Neural progenitor cell (in vitro differentiated cells): Measurements from ENCODE around the gene MYPN. TPM values are rescaled to one million over a fixed set of nuclear protein-coding genes. Genes with fewer than 3 reads are reported as not detected.

ENCODE experiments used
- DNase-seq: peaks from one replicate; pipeline ENCODE4 v3.0.0-alpha.2; 2016; ENCODE audit warnings: low spot score
- H2AFZ ChIP-seq: fragments of 200-600 bp; sonication (generic); replicated peaks from 2 replicates; pipeline ENCODE4 v1.6.1; 2016; ENCODE audit warnings: antibody characterized with exemption
- H3F3A ChIP-seq: fragments of 200-600 bp; sonication (generic); 2 replicates; pipeline ENCODE4 v1.6.1; 2016; ENCODE audit warnings: antibody characterized with exemption, low read depth
- H3K27ac ChIP-seq: fragments of 200-600 bp; sonication (generic); 2 replicates; pipeline ENCODE4 v1.5.1; 2016; ENCODE audit warnings: mild to moderate bottlenecking
- H3K27me3 ChIP-seq: fragments of 200-600 bp; sonication (generic); 2 replicates; pipeline ENCODE4 v1.6.1; 2016; ENCODE audit warnings: mild to moderate bottlenecking, moderate library complexity
- H3K36me3 ChIP-seq: fragments of 200-600 bp; sonication (generic); 2 replicates; pipeline ENCODE4 v1.5.1; 2016
- H3K4me1 ChIP-seq: fragments of 200-600 bp; sonication (generic); 2 replicates; pipeline ENCODE4 v1.6.1; 2016; ENCODE audit warnings: mixed run types
- H3K4me2 ChIP-seq: fragments of 200-600 bp; sonication (generic); 2 replicates; pipeline ENCODE4 v1.6.1; 2016
- H3K4me3 ChIP-seq: fragments of 200-600 bp; sonication (generic); 2 replicates; pipeline ENCODE4 v1.5.1; 2016
- H3K79me2 ChIP-seq: fragments of 200-600 bp; sonication (generic); 2 replicates; pipeline ENCODE4 v1.6.1; 2016; ENCODE audit warnings: low read depth
- H3K9ac ChIP-seq: fragments of 200-600 bp; sonication (generic); 2 replicates; pipeline ENCODE4 v1.6.1; 2016
- H3K9me3 ChIP-seq: fragments of 200-600 bp; sonication (generic); 2 replicates; pipeline ENCODE4 v1.5.1; 2016; ENCODE audit warnings: low read depth
- H4K20me1 ChIP-seq: fragments of 200-600 bp; sonication (generic); 2 replicates; pipeline ENCODE4 v1.6.1; 2016; ENCODE audit warnings: low read depth
- H3K27ac Mint-ChIP-seq: 3 replicates; pipeline ENCODE4 v1.8.0; 2021; ENCODE audit warnings: mixed read lengths
- H3K27me3 Mint-ChIP-seq: 2 replicates; pipeline ENCODE4 v1.8.0; 2022; ENCODE audit warnings: low read depth, mild to moderate bottlenecking, inconsistent platforms, moderate library complexity, mixed read lengths; ENCODE audit not compliant: insufficient read depth
- H3K36me3 Mint-ChIP-seq: 3 replicates; pipeline ENCODE4 v1.8.0; 2021; ENCODE audit warnings: mixed read lengths
- H3K4me1 Mint-ChIP-seq: 3 replicates; pipeline ENCODE4 v1.8.0; 2021; ENCODE audit warnings: mixed read lengths
- H3K4me3 Mint-ChIP-seq: 3 replicates; pipeline ENCODE4 v1.8.0; 2021; ENCODE audit warnings: mild to moderate bottlenecking, moderate library complexity, mixed read lengths
- H3K9me3 Mint-ChIP-seq: 3 replicates; pipeline ENCODE4 v1.8.0; 2020; ENCODE audit warnings: mixed read lengths
- EZH2 ChIP-seq: fragments of 200-600 bp; sonication (generic); IDR thresholded peaks from 2 replicates; pipeline ENCODE4 v1.6.1; 2017; ENCODE audit warnings: antibody characterized with exemption, mild to moderate bottlenecking, moderate library complexity
- EZH2phosphoT487 ChIP-seq: fragments of 200-600 bp; sonication (generic); IDR thresholded peaks from 2 replicates; pipeline ENCODE4 v1.6.1; 2017; ENCODE audit warnings: antibody characterized with exemption
- total RNA-seq: library from RNA; depleted of rRNA; stranded (reverse); fragments of >200 nt; gene quantifications from 2 replicates; pipeline ENCODE4 v1.2.3, GENCODE V29; 2015; ENCODE audit warnings: low replicate concordance
- TF ChIP-seq, protein P1 (sequence below): fragments of 200-600 bp; sonication (generic); IDR thresholded peaks from 2 replicates; pipeline ENCODE4 v1.5.1; 2017; ENCODE audit warnings: antibody characterized with exemption, mild to moderate bottlenecking

MYPN gene
- total RNA-seq, 1 donor from 2014 or later: not detected

DNA sequence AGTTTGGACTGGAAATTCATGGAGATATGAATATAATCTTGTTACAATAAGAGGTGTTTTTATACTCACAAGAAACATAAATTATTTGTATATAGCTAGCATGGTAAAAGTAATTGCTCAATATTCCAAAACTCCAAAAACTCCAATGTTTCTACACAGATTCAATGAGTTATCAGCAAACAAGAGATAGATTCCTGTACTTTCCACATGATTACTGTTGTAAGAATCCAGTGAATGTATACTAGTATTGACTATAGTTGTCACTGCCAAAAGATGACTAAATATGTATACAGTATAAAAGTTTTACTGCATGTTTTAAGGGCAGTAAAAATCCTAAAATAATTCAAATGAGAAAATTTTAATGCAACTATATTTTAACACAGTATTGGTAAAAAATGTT lies 111.9 kb downstream of the MYPN start:
- Mint-ChIP-seq H3K27me3 (peaks cover 3% of the 10 kb centered on the region), H3K4me3 (no peak overlapping the region), H3K9me3 (no peaks in the 10 kb centered on the region), H3K4me1 (peaks cover 4% of the 10 kb centered on the region), H3K36me3 (no peaks in the 10 kb centered on the region), H3K27ac (no peak overlapping the region)
- no peak for DNase-seq
- Histone ChIP-seq H3K36me3 (no peaks in the 10 kb centered on the region), H3K27me3 (no peaks in the 10 kb centered on the region), H3K4me1 (no peaks in the 10 kb centered on the region), H3K4me2 (no peak overlapping the region), H2AFZ (no peak overlapping the region), H3K4me3 (no peak overlapping the region), H3K9ac (no peak overlapping the region), H4K20me1 (no peaks in the 10 kb centered on the region), H3K9me3 (no peaks in the 10 kb centered on the region), H3K79me2 (no peaks in the 10 kb centered on the region), H3F3A (no peaks in the 10 kb centered on the region), H3K27ac (no peak overlapping the region)
- TF ChIP-seq EZH2 (no peak), EZH2phosphoT487 (no peak)
- TF ChIP-seq, protein P1, sequence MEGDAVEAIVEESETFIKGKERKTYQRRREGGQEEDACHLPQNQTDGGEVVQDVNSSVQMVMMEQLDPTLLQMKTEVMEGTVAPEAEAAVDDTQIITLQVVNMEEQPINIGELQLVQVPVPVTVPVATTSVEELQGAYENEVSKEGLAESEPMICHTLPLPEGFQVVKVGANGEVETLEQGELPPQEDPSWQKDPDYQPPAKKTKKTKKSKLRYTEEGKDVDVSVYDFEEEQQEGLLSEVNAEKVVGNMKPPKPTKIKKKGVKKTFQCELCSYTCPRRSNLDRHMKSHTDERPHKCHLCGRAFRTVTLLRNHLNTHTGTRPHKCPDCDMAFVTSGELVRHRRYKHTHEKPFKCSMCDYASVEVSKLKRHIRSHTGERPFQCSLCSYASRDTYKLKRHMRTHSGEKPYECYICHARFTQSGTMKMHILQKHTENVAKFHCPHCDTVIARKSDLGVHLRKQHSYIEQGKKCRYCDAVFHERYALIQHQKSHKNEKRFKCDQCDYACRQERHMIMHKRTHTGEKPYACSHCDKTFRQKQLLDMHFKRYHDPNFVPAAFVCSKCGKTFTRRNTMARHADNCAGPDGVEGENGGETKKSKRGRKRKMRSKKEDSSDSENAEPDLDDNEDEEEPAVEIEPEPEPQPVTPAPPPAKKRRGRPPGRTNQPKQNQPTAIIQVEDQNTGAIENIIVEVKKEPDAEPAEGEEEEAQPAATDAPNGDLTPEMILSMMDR: no peak

DNA sequence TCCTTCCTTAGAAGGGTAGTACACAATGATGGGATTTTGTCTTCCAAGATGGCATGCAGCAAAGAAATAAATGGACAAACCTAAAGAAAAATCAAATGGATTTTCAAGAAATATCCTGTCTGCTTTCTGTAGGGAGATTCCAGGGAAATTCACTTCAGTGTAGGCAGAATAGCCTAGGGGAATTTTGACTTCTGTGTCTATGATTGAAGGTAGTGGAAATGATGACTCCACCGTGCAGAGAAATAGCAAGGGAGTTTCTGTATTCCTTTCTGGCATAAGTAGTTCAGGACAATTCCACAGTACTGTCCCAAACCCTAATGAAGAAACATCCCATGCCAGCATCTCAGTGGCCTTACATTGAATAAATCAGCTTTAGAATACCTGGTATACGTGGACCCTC lies 113.1 kb downstream of the MYPN start:
- H3K9me3 ChIP-seq: no peaks in the 10 kb centered on the region
- no peak for DNase-seq
- no peaks in the 10 kb centered on the region for H3K79me2 ChIP-seq
- no peaks in the 10 kb centered on the region for H4K20me1 ChIP-seq
- H3K27me3 Mint-ChIP-seq: no peaks in the 10 kb centered on the region
- no peak overlapping the region for H3K4me3 ChIP-seq
- no peaks in the 10 kb centered on the region for H3K36me3 ChIP-seq
- H3K9me3 Mint-ChIP-seq: no peaks in the 10 kb centered on the region
- no peaks in the 10 kb centered on the region for H3F3A ChIP-seq
- H2AFZ ChIP-seq: peak overlapping the region; percentile 39
- no peak overlapping the region for H3K27ac ChIP-seq
- no peaks in the 10 kb centered on the region for H3K27me3 ChIP-seq
- no peak for TF ChIP-seq EZH2
- TF ChIP-seq EZH2phosphoT487: no peak
- TF ChIP-seq, protein P1: no peak
- H3K9ac ChIP-seq: no peak overlapping the region
- H3K4me2 ChIP-seq: no peak overlapping the region
- H3K4me3 Mint-ChIP-seq: no peak overlapping the region
- H3K4me1 ChIP-seq: no peaks in the 10 kb centered on the region
- H3K27ac Mint-ChIP-seq: no peak overlapping the region
- H3K4me1 Mint-ChIP-seq: no peaks in the 10 kb centered on the region
- no peaks in the 10 kb centered on the region for H3K36me3 Mint-ChIP-seq

DNA sequence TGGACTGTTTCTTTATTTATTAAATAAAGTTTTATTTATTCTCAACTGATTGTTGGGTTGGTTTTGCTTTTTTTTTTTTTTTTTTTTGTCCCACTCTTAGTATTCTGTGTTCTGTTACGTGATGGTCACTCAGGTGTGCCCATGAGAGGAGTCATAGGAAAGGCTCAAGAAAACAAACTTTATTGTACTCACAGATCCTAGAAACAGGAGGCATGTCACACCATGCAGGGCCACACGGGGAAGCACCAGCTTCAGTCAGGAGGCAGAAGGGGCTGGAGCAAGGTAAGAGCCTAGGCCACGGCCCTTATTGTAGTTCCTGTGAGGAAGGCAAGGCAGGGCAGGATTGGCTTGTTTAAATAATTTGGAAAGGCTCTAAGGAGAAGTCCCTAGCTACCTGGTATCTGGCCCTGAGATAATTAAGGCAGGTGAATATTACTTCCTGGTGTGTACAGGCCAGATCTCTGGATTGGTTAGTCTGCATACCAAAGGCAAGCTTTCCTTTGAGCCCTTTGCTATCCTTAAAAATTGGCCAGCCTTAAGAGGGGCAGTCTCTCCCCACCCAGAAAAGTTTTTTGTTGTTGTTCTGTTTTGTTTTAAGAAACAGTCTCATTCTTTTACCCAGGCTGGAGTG lies 114.4 kb downstream of the MYPN start:
- Histone ChIP-seq H2AFZ (no peak overlapping the region), H3K4me1 (no peaks in the 10 kb centered on the region), H3K4me3 (no peak overlapping the region), H3K27ac (no peak overlapping the region), H3K79me2 (no peaks in the 10 kb centered on the region), H3F3A (no peaks in the 10 kb centered on the region), H3K9me3 (no peaks in the 10 kb centered on the region), H3K9ac (no peak overlapping the region), H3K36me3 (no peaks in the 10 kb centered on the region), H3K27me3 (no peaks in the 10 kb centered on the region), H4K20me1 (no peaks in the 10 kb centered on the region), H3K4me2 (no peak overlapping the region)
- TF ChIP-seq EZH2: no peak
- TF ChIP-seq, protein P1: peak; percentile 33
- TF ChIP-seq EZH2phosphoT487: no peak
- peak; percentile 58 for DNase-seq
- no peaks in the 10 kb centered on the region for H3K27me3 Mint-ChIP-seq
- H3K27ac Mint-ChIP-seq: no peak overlapping the region
- H3K4me1 Mint-ChIP-seq: no peaks in the 10 kb centered on the region
- H3K4me3 Mint-ChIP-seq: no peak overlapping the region
- H3K36me3 Mint-ChIP-seq: no peaks in the 10 kb centered on the region
- no peaks in the 10 kb centered on the region for H3K9me3 Mint-ChIP-seq
